Urothelium cell line (cell line): ENCODE results near the gene TCN2.
"Not testable (repeated sequence)": the region's sequence is repeated elsewhere in the genome, so short reads cannot be mapped to it uniquely, and the experiment has no call there.

Experiments used
- DNase-seq: peaks from one replicate; pipeline ENCODE4 v3.0.0; 2011; ENCODE audit warnings: low spot score, mixed read lengths
- FAIRE-seq: peaks from 2 replicates; lab custom pipeline; 2011; peaks lifted over from hg19 to GRCh38; lab: Jason Lieb, UNC

Gene TCN2

DNA sequence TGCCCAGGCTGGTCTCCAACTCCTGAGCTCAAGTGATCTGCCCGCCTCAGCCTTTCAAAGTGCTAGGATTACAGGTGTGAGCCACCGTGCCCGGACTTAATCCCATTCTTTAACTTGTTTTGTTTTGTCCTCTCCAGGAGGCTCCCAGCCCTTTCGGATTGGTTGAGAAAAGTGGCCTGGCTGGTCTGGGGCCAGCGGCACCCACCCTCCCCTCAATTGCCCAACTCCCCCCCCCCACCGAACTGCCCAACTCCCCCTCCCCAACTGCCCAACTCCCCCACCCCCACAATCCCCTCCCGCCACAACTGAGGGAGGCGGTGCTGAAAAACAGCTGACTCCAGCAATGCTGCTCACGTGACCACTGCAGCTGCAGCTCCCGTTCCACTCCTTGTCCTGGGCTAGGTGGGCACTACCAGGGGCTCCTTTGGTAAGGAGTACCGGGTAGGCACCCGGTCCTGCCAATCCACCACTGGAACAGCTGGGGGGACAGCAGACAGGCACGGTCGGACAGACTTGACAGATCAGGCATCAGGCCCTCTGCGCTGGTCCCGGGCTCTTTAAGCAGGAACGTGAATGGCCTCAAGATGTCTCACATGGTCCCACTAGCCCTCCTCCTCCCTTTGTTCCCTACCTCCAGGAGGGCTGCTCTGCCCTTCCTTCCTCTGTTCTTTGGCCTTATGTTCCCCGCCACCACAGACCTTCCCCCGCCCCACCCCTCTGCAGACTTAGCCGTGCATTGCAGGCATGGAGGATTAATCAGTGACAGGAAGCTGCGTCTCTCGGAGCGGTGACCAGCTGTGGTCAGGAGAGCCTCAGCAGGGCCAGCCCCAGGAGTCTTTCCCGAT lies at the start of gene TCN2:
Gene TCN2, plus strand, starts transcription at position 720 of the 845 bp plus-strand sequence. CDS start 158 bp downstream, outside the sequence.
- DNase-seq (peak; percentile 65), FAIRE-seq (peak; percentile 63)

GRCh38 chr22:30557243-30557642 lies 49.7 kb upstream of the TCN2 start:
- DNase-seq (no peak), FAIRE-seq (no peak)

DNA sequence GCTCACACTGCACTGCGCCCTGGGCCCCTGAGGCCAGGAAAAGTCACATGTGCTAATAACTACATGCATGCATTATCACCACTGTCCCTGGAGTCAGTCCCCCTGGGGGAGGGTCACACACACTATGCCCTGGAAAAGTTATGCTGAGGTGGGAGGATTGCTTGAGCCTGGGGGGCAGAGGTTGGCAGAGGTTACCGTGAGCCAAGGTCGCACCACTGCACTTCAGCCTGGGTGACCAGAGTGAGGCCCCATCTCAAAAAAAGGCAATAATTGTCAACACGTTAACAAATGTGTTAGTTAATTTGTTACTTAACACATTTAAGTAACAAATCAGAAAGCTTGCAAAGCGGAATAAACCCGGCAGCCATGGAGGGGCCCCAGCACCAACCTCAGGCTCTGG lies 47.1 kb upstream of the TCN2 start:
- no peak for DNase-seq
- FAIRE-seq, result peak; percentile 82

GRCh38 chr22:30560643-30561202 lies 46.3 kb upstream of the TCN2 start:
- peak; percentile 41 for DNase-seq

DNA sequence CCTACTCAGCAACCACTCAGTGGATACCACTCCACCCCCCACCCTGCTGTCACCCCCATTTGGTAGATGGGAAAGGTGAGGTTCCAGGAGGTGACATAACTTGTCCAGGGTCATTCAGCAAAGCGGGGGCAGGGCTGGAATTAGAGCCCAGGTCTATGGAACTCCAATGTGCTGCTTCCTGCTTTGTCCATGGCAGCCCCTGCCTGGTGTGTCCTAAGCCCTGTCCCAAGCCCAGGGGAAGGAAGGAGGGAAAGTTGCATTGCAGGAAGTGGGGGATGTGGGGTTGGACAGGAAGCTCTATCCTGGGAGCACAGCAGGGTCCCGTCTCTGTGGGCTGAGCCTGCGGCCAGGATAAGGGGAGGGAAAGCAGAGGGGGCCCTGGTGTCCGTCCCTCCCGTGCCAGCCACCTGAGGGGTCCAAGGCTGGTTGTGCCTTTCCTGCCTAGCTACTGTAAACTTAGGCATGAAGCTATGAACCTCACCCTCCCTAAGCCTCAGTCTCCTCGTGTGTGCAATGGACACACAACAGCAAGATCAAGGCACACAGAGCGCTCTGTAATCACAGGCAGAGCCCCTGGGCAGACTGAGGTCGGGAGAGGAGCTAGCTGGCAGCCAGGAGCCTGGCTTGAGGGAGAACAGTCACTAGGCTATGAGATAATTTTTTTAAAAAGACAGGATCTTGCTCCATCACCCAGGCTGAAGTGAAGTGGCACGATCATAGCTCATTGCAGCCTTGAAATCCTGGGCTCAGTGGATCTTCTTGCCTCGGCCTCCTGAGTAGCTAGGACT lies 45.4 kb upstream of the TCN2 start:
- FAIRE-seq, result no peak
- DNase-seq, result no peak

More at GRCh38 chr22:30560643-30561202, 46.3 kb upstream of the TCN2 start:
- FAIRE-seq, result not testable (repeated sequence)

DNA sequence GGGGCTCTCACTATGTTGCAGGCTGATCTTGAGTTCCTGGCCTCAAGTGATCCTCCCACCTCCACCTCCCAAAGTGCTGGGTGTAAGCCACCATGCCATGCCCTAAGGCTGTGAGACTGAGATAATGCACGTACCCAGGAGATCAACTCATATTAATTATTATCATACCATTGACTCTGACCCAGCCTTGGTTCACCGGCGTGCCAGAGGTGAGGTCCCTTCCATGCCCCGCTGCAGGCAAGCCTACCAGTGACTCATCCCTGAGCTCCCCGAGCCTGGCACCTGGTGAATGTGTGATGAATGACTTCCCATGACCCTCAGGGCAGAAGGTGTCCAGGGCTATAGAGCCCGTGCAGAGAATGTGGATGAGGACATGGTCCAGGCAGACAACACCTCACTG lies 44.6 kb upstream of the TCN2 start:
- no peak for FAIRE-seq
- DNase-seq, result no peak

- DNase-seq (no peak), FAIRE-seq (peak; percentile 13)
These were observed 42.8 kb upstream of the TCN2 start for GRCh38 chr22:30564045-30564760.

DNA sequence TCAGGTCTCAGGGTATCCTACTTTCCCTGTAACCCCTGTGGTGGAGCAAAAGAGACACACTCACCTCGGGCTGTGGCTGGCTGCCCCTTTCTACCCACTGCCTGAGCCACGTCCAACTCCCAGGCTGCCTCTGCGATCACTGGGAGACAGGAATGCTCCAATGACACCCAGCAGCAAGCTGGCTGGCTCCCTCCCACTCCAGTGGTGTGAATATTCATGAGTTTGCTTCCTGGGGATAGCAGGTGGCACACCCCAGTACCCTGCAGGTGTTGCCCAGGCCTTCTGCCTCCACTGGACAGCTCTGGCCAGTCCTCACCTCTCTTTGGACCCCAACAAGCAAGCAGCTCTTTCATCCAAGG lies 42.2 kb upstream of the TCN2 start:
- FAIRE-seq (peak; percentile 20), DNase-seq (no peak)

DNA sequence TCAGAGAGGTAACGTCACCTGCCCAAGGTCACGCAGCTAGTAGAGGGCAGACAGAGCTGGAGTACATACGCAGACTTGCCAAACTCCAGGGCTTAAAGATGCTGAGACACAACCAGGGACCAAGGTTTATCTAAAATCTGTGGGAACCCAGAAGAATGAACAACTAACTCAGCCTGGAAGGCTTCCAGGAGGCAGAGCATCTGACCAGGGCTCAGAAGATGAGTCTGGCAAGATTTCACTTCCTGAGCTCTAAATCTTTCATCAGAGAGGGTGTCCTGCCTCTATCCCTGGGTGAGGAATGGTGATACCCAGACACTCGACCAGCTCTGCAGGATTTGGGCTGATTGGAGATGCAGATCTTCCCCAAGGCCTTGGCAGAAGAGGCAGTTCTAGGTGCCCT lies 41.6 kb upstream of the TCN2 start:
- DNase-seq, result no peak
- no peak for FAIRE-seq

GRCh38 chr22:30566125-30566524 lies 40.8 kb upstream of the TCN2 start:
- DNase-seq, result no peak
- peak; percentile 63 for FAIRE-seq

DNA sequence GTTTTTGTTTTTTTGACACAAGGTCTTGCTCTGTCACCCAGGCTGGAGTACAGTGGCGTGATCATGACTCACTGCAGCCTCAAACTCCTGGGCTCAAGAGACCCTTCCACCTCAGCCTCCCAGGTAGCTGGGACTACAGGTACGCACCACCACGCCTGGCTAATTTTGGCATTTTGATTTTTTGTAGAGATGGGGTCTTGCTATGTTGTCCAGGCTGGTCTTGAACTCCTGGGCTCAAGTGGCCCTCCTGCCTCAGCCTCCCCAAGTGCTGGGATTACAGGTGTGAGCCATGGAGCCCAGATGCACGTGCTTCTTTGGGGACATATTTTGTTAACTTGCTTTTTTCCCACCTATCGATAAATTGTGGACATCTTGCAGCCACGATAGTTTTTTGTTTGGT lies 39.7 kb upstream of the TCN2 start:
- FAIRE-seq, DNase-seq: not testable (repeated sequence)

DNA sequence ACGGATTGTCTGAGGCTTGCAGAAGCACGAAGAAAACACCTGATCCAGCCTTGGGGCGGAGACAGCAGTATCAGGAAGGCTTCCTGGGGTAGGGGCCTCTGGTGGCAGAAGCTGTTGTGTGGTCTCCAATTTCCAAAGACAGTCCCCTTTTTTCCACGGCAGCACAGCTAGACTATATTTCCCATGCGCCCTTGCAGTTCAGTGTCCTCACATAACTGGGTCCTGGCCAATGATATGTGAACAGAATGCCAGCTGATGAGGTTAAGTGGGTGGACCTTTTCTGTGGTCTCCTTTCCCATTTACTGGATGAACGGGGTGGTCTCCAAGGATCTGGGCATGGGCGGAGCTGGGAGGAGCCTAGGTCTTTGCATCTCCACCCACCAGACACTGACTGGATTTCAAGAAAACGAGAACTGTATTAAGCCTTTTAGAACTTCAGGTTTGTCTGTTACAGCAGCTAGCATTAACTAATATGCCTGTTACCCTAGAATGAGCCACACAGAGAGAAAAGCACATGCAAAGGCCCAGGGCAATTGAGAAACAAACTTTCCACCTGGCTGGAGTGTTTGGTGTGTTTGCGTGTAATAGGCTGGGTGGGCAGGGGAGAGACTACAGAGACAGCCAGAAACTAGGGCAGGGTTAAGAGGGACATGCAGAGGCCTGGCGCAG lies 38.7 kb upstream of the TCN2 start:
- no peak for DNase-seq
- FAIRE-seq, result no peak

DNA sequence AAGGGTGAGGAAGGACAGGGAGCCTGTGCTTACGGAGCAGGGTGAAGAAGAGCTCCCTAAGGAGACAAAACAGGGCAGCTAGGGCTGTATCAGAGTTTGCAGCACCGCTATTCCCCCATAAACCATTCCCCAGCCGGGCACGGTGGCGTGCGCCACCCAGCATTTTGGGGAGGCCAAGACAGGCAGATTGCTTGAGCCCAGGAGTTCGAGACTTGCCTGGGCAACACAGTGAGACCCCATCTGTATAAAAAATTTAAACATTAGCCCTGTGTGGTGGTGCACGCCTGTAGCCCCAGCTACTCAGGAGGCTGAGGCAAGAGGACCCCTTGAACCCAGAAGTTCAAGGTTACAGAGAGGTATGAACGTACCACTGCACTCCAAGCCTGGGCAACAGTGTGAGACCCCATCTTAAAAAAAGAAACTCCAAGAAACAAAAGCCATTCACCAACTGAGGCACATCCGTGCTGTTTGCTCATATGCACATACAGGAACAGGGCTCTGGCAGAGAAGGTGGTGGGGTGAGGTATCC lies 37.2 kb upstream of the TCN2 start:
- FAIRE-seq, result no peak
- no peak for DNase-seq

DNA sequence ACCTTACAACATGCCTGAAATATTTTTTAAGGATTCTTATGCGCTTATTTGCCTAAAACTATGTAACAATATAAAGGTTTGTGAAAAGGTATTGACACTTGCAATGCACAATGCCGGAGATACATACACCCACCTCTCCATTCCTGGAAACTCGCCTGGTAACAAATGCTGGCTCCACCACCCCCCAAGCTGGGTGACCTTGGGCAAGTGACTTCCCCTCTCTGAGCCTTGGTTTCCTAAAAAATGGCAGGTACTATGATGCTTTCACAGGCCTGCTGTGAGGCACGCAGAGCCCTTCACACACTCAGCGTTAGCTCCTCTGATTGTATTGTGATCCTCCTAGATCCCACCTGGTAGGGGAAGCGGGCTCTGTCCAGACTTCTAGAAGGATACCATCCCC lies 34.8 kb upstream of the TCN2 start:
- DNase-seq (no peak), FAIRE-seq (no peak)

GRCh38 chr22:30572840-30573593 lies 34.0 kb upstream of the TCN2 start:
- no peak for FAIRE-seq
- no peak for DNase-seq

GRCh38 chr22:30573594-30574094 lies 33.3 kb upstream of the TCN2 start:
- FAIRE-seq (peak; percentile 65), DNase-seq (no peak)

DNA sequence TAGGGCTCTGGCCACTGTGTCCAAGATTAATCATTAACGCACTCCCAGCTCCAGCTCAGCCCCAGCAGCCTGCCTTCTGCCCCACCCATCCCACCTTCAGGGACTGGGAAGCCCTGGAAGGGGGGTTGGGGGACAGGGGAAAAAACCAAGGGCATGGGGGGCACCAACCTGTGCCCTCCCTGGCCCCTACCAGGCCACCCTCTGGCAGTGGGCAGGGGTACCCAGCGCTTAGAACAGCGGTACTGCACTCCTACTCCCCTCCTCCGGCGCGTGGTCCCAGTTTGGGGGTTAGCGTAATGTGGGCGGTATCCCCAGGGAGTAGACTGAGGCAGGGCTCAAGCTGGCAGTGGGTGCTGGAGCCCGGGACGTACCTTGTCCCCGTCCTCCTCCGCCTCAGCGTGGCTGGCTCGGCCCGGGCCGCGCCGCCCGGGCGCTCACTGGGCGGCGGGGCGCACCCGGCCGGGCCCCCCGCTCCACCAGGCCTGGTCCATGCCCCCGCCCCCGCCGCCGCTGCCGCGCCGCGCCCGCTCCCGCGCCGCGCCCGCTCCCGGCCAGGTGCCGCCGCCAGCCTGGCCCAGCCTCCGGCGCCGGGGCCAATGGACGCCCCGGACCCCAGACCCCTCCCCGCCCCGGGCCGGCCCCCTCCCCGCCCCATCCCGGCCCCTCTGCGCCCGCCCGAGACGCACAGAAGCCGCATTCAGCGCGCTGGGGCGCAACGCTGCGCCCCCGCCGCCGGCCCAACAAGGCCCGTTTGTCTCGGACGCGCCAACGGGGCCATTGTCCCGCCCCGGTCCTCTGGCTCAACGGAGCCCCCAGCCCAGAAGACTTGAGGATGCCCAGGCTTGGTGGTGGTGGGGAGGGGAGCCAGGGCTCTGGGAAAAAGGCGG lies 32.6 kb upstream of the TCN2 start, which contains the start of gene GAL3ST1:
Gene GAL3ST1, minus strand, starts transcription at position 571 of the 887 bp plus-strand sequence. CDS start 17,273 bp downstream, outside the sequence.
- DNase-seq (no peak), FAIRE-seq (no peak)

DNA sequence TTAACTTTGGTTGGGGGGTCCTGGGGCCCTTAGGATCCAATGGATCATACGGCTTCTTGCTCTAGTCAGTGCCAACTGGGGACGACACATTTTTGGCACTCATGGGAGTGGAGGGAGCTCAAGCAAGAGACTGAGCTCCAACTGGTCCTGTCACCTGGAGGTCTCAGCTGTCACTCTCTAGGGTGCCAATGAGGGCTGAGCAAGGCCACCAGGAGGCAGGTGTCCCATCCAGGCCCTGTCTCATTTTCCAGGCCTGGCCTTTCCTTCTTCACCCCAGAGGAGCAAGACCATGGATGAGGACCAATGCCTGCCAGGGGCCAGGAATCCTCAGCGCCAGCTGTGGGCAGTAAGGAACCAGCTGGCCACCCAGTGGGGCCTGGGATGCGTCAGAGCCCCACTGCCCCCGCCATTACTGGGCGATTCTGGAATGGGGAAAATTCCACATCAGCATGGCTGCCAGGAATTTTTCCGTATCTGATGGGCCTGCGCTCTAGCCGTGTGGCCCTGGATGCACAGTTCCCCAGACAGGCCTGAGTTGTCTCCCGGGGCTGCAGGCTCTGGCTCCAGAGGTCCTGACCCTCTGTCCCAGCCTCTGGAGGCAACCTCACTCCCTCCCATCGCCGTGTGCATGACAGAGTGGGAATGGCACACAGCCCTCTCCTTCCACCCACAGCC lies 31.8 kb upstream of the TCN2 start:
- DNase-seq, result no peak
- no peak for FAIRE-seq
